Measurements from ENCODE around the gene SLC66A2. TPM values are rescaled to one million over a fixed set of nuclear protein-coding genes. Genes with fewer than 3 reads are reported as not detected.

Gene SLC66A2
- total RNA-seq, 1 donor from 2014 or later, result 35.1 TPM

- no peaks in the 10 kb centered on the region for H3K27me3 Mint-ChIP-seq (ENCODE audit: unreplicated experiment)
- peak overlapping the region; percentile 77 for H3K27ac Mint-ChIP-seq (ENCODE audit: unreplicated experiment)
- peak overlapping the region; percentile 80 for H3K4me3 Mint-ChIP-seq (ENCODE audit: unreplicated experiment)
- H3K9me3 Mint-ChIP-seq (ENCODE audit: unreplicated experiment), result no peaks in the 10 kb centered on the region
- peaks cover 5% of the 10 kb centered on the region for H3K36me3 Mint-ChIP-seq (ENCODE audit: unreplicated experiment)
- DNase-seq (ENCODE audit: extremely low spot score, unreplicated experiment), result no peak
- TF ChIP-seq CTCF (IDR thresholded peaks at IDR 0.05), result no peak
- peaks cover 32% of the 10 kb centered on the region for H3K4me1 Mint-ChIP-seq (ENCODE audit: unreplicated experiment)
Observed at GRCh38 chr18:79950515-79951341, 725 bp downstream of the SLC66A2 start.

DNA sequence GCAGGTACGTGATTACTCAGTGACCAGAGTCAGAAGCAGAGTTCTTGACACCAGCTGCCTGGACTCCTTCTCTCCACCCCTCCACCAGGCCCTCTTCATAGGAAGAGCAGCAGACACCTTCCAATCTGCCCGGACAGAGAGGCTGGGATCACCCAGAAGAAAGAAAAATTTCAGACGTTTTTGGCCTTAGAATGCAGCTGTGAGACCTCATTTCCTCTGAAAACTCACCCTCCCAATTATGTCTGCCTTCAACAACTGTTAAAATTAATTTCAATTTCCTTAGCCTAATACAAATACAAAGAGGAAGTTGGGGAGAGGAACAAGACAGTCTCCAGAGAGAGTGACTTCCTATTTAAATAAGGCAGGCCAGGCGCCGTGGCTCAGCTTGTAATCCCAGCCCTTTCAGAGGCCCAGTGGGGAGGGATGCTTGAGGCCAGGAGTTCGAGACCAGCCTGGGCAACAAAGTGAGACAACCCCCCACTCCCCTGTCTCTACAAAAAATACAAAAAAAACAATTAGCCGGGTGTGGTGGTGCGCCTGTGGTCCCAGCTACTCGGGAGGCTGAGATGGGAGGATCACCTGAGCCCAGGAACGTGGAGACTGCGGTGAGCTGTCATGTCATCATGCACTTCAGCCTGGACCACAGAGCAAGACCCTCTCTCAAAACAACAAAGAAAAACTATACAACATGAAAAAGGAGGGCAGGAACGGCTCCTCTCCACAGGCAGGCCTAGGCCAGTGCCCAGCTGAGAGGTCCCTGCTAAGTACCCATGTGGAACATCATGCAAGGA is 1.6 kb downstream of the SLC66A2 start:
- H3K27ac Mint-ChIP-seq (ENCODE audit: unreplicated experiment), result peak overlapping the region; percentile 77
- H3K36me3 Mint-ChIP-seq (ENCODE audit: unreplicated experiment), result peaks cover 5% of the 10 kb centered on the region
- no peaks in the 10 kb centered on the region for H3K27me3 Mint-ChIP-seq (ENCODE audit: unreplicated experiment)
- H3K4me3 Mint-ChIP-seq (ENCODE audit: unreplicated experiment), result peak overlapping the region; percentile 80
- TF ChIP-seq CTCF (IDR thresholded peaks at IDR 0.05), result no peak
- peaks cover 39% of the 10 kb centered on the region for H3K4me1 Mint-ChIP-seq (ENCODE audit: unreplicated experiment)
- no peaks in the 10 kb centered on the region for H3K9me3 Mint-ChIP-seq (ENCODE audit: unreplicated experiment)
- DNase-seq (ENCODE audit: extremely low spot score, unreplicated experiment), result no peak

- Mint-ChIP-seq H3K27me3 (ENCODE audit: unreplicated experiment) (no peaks in the 10 kb centered on the region), H3K9me3 (ENCODE audit: unreplicated experiment) (no peaks in the 10 kb centered on the region), H3K4me1 (ENCODE audit: unreplicated experiment) (peaks cover 49% of the 10 kb centered on the region), H3K36me3 (ENCODE audit: unreplicated experiment) (peaks cover 5% of the 10 kb centered on the region), H3K4me3 (ENCODE audit: unreplicated experiment) (no peak overlapping the region), H3K27ac (ENCODE audit: unreplicated experiment) (no peak overlapping the region)
- TF ChIP-seq CTCF (IDR thresholded peaks at IDR 0.05), result no peak
- DNase-seq (ENCODE audit: extremely low spot score, unreplicated experiment), result no peak
Observed at GRCh38 chr18:79948719-79949411, 2.6 kb downstream of the SLC66A2 start.

DNA sequence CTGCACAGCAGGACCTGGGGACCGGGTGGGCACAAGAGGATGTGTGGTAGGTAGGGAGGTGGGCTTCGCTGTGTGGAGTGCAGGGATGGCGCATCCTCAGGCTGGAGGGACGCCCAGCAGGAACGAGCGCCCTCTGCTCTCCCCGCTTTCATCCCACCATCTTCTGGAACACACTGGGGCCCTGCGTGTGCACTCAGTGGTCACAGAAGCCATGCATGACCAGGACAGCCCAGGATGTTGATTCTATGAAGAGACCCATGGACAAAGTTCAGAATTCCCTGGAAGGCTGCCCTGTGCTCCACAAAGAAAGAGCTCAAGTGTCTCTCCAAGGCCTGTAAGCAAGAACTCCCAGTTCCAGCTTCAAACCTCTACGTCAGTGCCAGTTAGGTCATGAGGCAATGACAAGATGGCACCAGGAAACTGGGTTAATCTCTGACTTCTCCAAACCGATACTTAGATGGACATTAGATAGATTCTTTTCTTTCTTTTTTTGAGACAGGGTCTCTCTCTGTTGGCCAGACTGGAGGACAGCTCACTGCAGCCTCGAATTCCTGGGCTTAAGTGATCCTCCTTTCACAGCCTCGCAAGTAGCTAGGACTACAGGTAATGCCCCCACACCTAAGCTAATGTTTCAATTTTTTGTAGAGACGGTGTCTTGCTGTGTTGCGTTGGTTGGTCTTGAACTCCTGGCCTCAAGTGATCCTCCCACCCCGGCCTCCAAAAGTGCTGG is 3.4 kb downstream of the SLC66A2 start:
- DNase-seq (ENCODE audit: extremely low spot score, unreplicated experiment), result no peak
- no peak overlapping the region for H3K4me3 Mint-ChIP-seq (ENCODE audit: unreplicated experiment)
- H3K27me3 Mint-ChIP-seq (ENCODE audit: unreplicated experiment), result no peaks in the 10 kb centered on the region
- peaks cover 52% of the 10 kb centered on the region for H3K4me1 Mint-ChIP-seq (ENCODE audit: unreplicated experiment)
- no peak for TF ChIP-seq CTCF (IDR thresholded peaks at IDR 0.05)
- H3K27ac Mint-ChIP-seq (ENCODE audit: unreplicated experiment), result no peak overlapping the region
- peaks cover 5% of the 10 kb centered on the region for H3K36me3 Mint-ChIP-seq (ENCODE audit: unreplicated experiment)
- H3K9me3 Mint-ChIP-seq (ENCODE audit: unreplicated experiment), result no peaks in the 10 kb centered on the region
